Activated T-cell treated with anti-CD3 and anti-CD28 coated beads, Interleukin-2, amount 50 U/mL, for 1 hour (primary cell): ENCODE results near the gene TCOF1.

ENCODE experiments used
- DNase-seq: peaks from one replicate; pipeline ENCODE4 v3.0.0-alpha.2; 2020

The TCOF1 gene, protein sequence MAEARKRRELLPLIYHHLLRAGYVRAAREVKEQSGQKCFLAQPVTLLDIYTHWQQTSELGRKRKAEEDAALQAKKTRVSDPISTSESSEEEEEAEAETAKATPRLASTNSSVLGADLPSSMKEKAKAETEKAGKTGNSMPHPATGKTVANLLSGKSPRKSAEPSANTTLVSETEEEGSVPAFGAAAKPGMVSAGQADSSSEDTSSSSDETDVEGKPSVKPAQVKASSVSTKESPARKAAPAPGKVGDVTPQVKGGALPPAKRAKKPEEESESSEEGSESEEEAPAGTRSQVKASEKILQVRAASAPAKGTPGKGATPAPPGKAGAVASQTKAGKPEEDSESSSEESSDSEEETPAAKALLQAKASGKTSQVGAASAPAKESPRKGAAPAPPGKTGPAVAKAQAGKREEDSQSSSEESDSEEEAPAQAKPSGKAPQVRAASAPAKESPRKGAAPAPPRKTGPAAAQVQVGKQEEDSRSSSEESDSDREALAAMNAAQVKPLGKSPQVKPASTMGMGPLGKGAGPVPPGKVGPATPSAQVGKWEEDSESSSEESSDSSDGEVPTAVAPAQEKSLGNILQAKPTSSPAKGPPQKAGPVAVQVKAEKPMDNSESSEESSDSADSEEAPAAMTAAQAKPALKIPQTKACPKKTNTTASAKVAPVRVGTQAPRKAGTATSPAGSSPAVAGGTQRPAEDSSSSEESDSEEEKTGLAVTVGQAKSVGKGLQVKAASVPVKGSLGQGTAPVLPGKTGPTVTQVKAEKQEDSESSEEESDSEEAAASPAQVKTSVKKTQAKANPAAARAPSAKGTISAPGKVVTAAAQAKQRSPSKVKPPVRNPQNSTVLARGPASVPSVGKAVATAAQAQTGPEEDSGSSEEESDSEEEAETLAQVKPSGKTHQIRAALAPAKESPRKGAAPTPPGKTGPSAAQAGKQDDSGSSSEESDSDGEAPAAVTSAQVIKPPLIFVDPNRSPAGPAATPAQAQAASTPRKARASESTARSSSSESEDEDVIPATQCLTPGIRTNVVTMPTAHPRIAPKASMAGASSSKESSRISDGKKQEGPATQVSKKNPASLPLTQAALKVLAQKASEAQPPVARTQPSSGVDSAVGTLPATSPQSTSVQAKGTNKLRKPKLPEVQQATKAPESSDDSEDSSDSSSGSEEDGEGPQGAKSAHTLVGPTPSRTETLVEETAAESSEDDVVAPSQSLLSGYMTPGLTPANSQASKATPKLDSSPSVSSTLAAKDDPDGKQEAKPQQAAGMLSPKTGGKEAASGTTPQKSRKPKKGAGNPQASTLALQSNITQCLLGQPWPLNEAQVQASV (N-terminal part only)

DNA sequence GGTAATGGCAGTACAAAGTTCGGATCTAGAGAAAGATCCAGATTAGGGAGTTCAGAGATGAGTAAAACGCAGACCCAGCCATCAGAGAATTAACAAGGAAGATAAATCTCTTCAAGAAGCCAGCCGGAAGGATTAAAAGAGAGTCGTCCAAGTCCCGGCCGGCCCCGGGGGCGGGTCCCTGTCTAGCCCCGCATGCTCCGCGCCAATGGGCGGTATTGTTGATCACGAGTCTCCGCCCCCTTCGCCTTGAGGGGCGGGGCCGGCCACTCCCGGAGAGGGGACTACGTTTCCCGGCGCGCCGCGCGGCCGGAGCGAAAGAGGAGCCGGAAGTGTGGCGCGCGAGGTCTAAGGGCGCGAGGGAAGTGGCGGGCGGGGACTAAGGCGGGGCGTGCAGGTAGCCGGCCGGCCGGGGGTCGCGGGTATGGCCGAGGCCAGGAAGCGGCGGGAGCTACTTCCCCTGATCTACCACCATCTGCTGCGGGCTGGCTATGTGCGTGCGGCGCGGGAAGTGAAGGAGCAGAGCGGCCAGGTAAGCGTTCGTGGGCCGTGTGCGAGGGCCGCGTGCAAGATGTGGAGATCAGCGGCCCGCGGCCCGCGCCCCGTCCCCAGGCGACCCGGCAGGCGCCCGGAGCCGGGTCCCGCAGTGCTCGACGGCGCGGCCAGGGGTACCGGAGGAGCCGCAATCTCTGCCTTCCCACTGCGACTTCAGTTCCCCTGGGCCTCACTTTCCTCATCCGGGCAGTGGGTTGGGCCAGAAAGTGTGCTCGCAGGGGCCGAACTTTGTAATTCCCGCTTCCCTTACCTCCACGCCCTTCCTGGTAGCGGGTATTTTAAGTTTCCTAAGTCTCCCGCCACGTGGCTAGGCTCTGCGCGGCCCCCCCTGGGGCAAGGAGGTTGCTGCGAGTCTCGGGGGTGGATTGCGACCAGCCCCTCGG, at the start of gene TCOF1:
TCOF1 (plus strand) TSS at position 372 of the 935 bp plus-strand sequence; CDS start at position 422, 50 bp downstream.
- DNase-seq = peak; percentile 98

DNA sequence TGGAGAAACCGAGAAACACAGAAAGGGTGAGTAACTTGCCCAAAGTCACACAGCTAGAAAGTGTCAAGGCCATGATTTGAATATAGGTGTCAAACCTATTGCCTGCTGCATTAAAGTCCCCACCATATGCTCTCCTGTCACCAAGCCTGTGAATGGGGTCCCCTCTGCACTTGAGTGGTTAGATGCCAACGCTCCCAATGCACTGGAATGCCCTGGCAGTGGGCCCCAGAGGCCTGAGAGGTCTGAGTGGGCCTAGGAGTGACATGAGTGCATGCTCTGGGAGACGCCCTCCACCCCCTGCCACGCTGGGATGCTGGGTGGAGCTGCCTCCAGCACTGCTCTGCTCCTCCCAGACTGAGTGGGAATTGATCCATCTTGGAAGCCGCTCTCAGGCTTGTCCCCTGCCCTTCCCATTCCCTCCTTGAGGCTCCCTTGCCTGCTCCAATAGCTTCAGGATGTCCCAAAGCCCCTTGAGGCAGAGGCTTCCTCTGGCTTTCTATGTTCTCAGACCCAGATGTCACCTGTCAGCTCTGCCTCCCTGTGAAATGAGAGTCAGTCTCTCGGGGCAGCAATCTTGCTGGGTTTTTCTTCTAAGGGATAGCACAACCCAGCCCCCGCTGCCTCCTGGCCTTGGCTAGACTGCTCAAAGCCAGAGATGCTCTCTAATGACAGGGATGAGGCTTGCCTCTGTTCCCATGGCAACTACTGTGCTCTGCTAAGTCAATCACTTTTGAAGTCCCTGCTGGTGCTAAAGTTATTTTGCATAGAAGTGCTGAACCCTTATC, 48.2 kb upstream of the TCOF1 start:
- no peak for DNase-seq

DNA sequence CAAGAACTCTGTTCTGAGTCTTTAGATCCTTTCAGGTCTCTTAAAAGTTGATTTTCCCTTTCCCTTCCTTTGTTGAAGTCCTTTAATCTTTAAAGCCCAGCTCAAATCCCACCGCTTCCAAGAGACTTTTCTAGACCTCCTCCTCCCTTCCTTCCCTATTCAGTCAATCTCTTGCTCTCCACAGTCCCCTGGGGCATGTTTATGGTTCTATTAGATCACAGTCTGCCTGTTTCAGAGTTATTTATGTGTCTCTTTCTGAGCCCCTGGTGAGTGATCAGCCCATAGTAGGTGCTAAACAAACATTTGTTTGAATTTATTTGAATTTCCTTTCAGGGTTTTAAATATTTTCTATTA, 47.6 kb upstream of the TCOF1 start:
- no peak for DNase-seq

DNA sequence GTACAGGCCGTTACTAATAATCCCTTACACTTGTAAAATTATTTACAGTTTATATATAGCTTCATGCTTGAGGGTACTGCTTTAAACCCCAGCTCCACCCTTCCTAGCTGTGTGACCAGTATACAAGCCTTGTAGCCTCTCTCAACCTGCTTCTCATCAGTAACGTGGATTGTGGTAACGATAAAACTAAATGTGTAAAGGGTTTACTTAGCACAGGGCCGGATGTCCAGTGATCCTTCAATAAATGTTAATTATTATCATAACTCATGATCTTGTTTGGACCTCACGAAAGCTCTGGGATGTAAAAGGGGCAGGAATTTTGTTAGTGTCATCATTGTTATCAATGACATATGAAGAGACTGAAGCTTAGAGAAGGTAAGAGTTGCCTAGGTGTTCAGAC, 47.3 kb upstream of the TCOF1 start:
- DNase-seq = no peak

DNA sequence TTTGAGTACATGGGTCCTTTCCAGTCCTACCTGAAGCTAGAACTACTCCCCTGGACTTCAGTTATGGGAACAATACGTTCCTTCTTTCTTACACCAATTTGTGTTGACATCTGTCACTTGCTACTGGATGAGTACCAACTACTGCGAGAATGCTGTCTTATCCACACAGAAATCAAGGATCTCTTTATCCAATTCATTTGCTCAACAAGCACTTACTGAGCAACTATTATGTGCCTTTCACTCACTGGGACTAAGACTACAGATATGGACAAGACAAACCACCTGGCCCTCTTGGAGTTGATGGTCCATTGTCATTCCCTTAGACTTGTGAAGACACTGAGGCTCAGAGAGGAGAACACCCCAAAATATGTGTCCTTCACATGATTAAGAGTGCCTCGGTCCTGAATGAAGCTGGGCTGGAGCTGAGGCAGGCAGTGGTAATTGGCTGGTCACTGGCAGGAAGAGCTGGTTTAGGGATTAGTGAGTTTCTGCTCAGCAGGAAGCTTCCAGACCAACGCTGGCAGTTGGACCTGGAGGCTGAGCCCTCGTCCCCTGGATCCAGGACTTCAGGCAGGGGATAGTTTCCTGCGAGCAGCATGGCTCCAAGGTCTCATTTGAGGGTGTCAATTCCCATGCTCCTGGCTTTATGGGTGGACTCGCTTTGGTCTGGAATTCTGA, 46.3 kb upstream of the TCOF1 start:
- DNase-seq = no peak

DNA sequence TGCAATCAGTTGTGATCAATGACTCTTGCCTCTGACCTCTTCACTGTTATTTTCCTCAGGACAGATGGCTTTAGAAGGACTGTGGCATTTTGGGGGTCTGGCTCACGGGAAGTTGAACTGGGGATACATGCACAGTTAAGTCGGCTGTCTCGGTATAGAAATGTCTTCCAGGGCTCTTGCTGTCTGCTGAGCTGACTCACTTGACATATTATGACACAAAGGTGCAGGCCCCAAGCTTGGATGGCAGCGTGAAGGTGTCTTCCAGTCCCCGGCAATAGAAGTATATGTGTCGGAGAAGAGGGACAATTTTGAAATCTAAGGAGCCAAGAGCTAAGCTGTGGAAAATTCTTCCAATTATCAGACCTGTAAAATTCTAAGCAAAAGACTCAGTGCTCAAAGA, 45.0 kb upstream of the TCOF1 start:
- no peak for DNase-seq

DNA sequence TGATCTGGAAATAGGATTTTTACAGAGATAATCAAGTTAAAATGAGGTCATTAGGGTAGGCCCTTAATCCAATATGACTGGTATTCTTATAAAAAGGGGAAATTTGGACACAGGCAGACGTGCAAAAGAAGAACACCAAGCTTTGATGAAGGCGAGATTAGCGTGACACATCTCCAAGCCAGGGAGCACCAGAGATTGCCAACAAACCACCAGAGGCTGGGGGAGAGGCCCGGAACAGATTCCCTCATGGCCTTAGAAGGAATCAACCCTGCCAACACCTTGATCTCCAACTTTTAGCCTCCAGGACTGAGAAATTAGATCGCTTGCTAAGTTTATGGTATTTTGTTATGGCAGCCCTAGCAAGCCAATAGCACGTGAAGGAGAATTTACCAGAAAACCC, 44.0 kb upstream of the TCOF1 start:
- DNase-seq = no peak

DNA sequence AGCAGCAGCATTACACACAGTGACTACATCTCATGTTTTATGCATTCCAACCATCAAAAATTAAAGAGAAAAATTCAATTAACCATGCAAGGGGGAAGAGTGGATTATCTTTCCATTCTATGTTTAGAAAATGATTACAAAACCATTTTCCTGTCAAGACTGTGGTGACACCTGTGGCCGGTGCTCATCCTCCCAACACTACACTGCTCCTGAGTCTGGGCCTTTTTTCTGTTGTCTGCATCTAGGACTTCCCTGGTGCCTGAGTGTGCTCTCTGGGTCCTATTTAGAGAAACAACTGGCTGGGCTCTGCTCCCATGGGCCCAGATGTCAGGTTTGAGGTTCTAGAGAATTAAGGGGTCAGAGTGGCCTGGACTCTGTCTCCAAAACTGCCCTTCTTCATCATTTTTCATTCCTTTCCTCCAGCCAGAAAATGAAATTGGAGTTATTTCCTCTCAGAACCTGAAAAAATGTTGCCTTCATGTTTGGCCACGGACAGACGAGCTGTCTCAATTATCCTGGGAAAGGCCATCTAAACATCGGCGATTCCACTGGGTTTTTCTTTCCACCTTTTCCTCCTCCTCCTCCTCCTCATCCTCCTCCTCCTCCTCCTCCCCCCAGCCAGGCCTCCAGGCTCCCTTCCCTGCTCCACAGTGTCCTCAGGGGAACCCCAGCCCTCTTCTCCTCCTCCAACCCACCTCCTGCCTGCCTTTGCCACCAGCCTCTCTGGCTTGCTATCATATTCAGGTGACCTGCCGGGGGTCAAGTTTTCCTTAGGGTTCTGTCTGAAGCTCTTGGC, 43.4 kb upstream of the TCOF1 start:
- DNase-seq = no peak

DNA sequence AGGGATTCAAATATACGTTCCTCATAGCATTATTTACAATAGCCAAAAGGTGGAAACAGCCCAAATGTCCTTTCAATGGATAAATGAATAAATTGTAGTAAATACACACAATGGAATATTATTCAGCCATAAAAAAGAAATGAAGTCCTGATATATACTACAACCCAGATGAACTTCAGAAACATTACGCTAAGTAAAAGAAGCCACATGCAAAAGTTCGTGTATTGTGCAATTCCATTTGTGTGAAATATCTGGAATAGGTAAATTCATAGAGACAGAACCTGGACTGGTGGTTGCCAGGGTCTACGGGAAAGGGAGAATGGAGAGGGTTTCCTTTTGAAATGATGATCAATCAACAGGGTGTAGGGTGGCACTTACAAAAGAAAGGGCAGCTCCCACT, 42.3 kb upstream of the TCOF1 start:
- no peak for DNase-seq

DNA sequence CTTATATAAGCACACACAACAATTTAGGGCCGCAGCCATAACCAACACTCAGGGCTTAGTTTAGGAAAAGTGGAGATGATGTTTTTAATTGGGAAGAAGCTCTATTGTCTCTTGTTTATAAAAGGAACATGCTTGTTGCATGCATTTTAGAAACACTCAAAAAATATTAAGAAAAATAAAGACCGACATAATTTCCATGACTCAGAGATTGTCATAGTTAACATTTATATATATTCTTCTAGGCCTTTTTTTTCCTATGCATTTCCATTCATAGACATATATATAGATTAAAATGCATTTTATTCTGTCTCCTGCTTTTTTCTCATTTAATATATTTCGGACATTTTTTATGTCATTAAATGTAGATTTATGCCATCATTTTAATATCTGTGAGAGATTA, 41.2 kb upstream of the TCOF1 start:
- no peak for DNase-seq

DNA sequence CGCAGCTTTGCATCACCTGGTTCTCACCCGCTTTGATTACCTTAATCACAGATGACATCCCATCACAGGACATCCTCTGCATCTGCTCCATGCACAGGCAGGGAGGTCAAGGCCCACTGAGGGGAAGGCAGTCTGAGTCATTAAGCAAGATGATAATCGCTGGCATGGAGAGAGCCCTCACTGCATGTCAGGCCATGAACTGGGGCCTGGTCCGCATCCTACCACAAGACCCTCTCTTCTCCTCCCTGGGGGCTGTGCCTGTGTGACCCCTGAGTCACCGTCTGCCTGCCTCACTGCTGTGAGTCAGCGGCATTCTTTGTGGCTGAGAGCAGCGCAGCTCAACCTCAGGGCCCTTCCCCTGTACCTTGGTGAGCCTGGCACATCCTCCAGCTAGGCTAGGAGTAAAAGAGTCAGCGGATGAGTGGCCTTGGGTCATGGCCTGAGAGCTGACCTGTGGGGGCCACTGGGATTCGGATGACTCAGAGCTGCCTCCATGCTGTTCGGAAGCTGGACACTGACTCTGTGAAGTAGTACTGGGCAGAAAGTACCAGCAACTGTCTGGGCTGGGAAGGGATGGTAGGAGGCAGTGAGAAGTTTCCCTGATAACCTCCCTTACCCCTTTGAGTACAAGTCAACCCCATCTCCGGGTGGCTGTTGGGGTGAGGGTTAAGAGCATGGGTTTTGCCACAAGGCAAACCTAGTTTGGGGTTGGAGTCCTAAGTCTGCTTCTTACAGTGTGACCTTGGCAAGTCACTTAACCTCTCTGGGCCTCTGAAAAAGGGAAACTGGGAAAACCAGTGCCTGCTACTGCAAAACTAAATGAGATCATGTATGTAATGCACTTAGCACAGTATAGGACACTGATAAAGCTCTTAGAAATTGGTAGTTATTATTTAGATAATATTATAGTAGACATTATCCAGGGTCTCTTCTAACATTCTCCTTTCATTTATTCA, 40.2 kb upstream of the TCOF1 start:
- no peak for DNase-seq

DNA sequence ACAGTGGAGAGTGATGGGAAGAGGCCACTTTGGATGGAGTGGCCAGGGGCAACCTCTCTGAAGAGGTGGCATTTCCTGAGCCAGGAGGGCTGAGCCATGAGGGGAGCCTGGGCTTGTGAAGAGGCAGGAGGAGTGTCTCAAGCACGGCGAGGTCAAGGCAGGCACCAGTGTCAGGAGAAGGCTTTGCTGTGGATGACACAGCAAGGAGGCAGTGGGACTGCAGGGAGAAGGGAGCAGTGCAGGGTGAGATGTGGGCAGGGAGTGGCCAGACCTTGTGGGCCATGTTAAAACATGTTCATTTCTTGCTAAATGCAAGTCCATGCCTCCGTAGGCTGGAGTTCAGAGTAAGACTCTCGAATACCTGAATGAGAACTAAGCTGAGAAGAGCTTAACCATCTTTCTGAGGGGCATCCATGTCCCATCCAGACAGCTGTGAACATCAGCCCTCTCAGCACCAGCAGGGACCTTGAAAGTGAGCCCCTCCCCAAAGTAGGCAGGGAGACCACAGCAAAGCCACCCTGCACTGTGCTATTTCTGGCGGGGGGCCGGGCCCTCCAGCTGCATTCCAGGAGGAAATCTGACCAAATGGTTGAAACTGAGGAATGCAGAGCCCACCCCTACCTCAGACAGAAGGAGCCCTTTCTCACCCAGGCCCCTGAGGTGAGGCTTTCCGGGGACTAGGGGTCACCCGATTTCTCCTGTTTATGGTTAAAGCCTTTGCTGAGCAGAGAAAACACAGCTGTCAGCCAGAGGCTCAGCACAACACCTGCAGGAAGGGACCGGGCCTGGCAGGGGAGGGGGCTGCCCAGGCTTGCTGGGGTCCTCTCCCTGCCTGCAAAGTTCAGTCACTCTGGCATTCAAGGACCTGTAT, 38.6 kb upstream of the TCOF1 start:
- no peak for DNase-seq

DNA sequence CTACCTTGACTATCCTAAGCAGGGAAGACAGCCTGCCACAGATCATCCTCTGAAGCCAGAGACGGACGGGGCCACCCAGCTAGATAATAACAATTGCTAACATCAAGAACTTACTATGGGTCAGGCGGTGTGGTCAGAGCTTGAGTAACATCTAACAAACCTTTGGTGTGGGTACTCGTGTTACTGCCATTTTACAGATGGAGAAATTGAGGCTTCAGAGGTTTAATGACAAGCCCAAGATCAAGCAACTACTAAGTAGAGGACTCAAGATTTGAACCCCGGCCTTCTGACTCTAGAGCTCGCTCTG, 38.1 kb upstream of the TCOF1 start:
- DNase-seq = no peak

DNA sequence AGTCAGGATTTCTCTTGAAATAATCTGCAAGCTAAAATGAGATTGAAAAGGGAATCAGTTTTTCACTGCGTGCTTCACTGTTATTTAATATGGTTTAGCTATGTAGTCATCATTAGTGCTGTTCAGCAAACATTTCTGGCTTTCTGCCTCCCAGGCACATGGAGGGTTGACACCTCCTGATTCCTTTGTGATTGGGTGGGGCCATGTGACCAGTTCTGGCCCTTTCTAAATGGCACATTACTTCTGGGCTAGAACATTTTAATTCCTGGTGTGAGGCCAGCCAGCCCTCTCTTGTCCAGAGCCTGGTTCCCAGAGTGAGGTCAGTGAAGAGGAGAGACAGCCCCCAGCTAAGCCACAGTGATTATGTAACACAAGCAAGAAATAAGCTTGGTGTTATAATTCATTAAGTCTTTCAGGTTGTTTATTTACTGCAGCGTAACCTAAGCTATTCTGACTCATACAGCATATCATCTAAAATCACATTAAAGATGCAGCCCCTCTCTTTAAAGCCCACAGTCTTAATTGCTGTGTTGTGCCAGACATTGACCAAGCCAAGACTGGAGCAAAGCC, 37.4 kb upstream of the TCOF1 start:
- DNase-seq = no peak

DNA sequence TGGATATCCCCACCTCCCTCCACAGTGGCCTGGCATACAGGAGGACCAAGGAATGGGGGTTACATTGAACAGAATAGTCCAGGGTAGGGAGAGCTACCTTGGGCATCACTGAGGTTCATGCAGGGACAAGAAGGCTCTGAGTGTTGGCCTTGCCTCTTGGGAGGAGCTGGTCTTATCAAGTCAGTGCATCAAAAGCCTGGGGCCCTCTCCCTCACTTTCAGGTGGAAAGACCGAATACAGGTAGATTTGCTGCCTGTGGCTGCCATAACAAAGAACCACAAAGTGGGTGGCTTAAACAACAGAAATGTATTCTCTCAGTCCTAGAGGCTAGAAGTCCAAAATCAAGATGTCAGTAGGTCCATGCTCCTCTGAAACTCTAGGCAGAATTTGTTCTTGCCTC, 36.3 kb upstream of the TCOF1 start:
- DNase-seq = no peak

DNA sequence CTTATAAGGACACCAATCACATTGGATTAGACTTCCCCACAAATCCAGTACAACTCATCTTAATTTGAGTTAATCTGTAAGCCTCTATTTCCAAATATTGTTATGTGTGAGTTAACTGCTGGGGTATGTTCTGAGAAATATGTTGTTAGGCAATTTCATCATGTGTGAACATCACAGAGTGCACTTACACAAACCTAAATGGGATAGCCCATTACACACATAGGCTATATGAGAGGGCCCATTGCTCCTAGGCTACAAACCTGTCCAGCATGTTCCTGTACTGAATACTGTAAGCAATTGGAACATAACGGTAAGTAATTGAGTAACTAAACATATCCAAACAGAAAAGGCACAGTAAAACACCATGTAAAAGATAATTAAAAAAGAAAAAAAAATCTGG, 35.7 kb upstream of the TCOF1 start:
- DNase-seq = no peak

DNA sequence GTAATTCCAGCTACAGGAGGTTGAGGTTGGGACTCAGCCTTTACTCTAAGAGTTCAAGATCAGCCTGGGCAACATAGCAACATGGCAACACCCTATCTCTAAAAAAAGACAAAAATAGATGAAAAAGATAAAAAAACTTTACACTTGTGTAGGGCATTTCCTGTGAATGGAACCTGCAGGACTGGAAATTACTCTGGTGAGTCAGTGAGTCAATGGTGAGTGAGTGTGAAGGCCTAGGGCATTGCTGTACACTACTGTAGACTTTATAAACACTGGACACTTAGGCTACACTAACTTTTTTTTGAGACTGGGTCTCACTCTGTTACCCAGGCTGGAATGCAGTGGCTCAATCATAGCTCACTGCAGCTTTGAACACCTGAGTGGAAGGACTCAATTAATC, 35.3 kb upstream of the TCOF1 start:
- no peak for DNase-seq
